GM21737 (cell line): ENCODE data around the gene SHC1.

Source experiments
- ATAC-seq: cut with Tn5 transposase; IDR thresholded peaks from one replicate; pipeline ENCODE4 v1.9.1; 2021; ENCODE audit warnings: mild to moderate bottlenecking, moderate library complexity; ENCODE audit not compliant: unreplicated experiment

Gene SHC1

GRCh38 chr1:155008015-155008941 lies 37.7 kb upstream of the SHC1 start:
- ATAC-seq: no peak

- ATAC-seq: no peak
These were observed 36.8 kb upstream of the SHC1 start for GRCh38 chr1:155007251-155007828.

- no peak for ATAC-seq
These were observed 36.1 kb upstream of the SHC1 start for GRCh38 chr1:155006601-155007101.

GRCh38 chr1:155005076-155006011 lies 34.8 kb upstream of the SHC1 start:
- no peak for ATAC-seq

GRCh38 chr1:155004352-155005075 lies 34.0 kb upstream of the SHC1 start:
- ATAC-seq: no peak

GRCh38 chr1:155003766-155004351 lies 33.3 kb upstream of the SHC1 start:
- no peak for ATAC-seq

GRCh38 chr1:155003227-155003765 lies 32.7 kb upstream of the SHC1 start:
- ATAC-seq: no peak

GRCh38 chr1:155002464-155003226 lies 32.1 kb upstream of the SHC1 start, which contains the start of gene ZBTB7B:
Gene ZBTB7B, plus strand, starts transcription at chr1:155002802. Its CDS starts 11,859 bp downstream, at chr1:155014661.
- ATAC-seq: no peak

GRCh38 chr1:155001675-155002463 lies 31.3 kb upstream of the SHC1 start:
- ATAC-seq: peak; percentile 49

GRCh38 chr1:155001425-155001674 lies 30.8 kb upstream of the SHC1 start:
- ATAC-seq: no peak

GRCh38 chr1:155000726-155001424 lies 30.3 kb upstream of the SHC1 start:
- ATAC-seq: peak; percentile 41

- no peak for ATAC-seq
These were observed 29.8 kb upstream of the SHC1 start for GRCh38 chr1:155000411-155000725.

GRCh38 chr1:154999571-155000410 lies 29.2 kb upstream of the SHC1 start:
- no peak for ATAC-seq

GRCh38 chr1:154998818-154999570 lies 28.4 kb upstream of the SHC1 start:
- no peak for ATAC-seq

- ATAC-seq: no peak
These were observed 27.7 kb upstream of the SHC1 start for GRCh38 chr1:154998201-154998780.
